SK-N-SH (cell line): Measurements from ENCODE around the gene SUPV3L1.

Source experiments
- EP300 ChIP-seq, 2 experiments: IDR thresholded peaks; 2 replicates each; pipeline versions ENCODE4 v1.4.0 to v1.6.1; 2012; ENCODE audit warnings: borderline replicate concordance in 1 of 2, low read depth in 1 of 2, low read length in 1 of 2
- EZH2phosphoT487 ChIP-seq: fragments of 200-600 bp; sonication (generic); IDR thresholded peaks from 2 replicates; pipeline ENCODE4 v1.6.1; 2017; ENCODE audit warnings: low read depth, mixed run types, mild to moderate bottlenecking, antibody characterized with exemption, moderate library complexity, borderline replicate concordance
- FOXJ3 ChIP-seq: sonication (generic); formaldehyde crosslinking; IDR thresholded peaks from 2 replicates; pipeline ENCODE4 v1.5.1; 2020; ENCODE audit warnings: mild to moderate bottlenecking, missing genetic modification reagents
- MXI1 ChIP-seq: IDR thresholded peaks from 2 replicates; pipeline ENCODE4 v1.6.1; 2012; ENCODE audit warnings: mild to moderate bottlenecking, low read depth, low read length, improper control_type of control experiment
- RAD21 ChIP-seq: IDR thresholded peaks from 2 replicates; pipeline ENCODE4 v1.6.1; 2012; ENCODE audit warnings: mild to moderate bottlenecking, low read length
- RFX5 ChIP-seq: IDR thresholded peaks from 2 replicates; pipeline ENCODE4 v1.6.1; 2012; ENCODE audit warnings: mild to moderate bottlenecking, improper control_type of control experiment, low read length
- TEAD4 ChIP-seq: IDR thresholded peaks from 2 replicates; pipeline ENCODE4 v1.4.0; 2012; ENCODE audit warnings: mild to moderate bottlenecking, borderline replicate concordance; ENCODE audit not compliant: insufficient read depth
- YY1 ChIP-seq: IDR thresholded peaks from 2 replicates; pipeline ENCODE4 v1.4.0; 2012; ENCODE audit warnings: low read depth, mild to moderate bottlenecking
- TF ChIP-seq, protein P1 (sequence below): fragments of 200-600 bp; sonication (generic); IDR thresholded peaks from 2 replicates; pipeline ENCODE4 v1.6.1; 2017; ENCODE audit warnings: antibody characterized with exemption, mild to moderate bottlenecking, moderate library complexity
- TF ChIP-seq, protein P2 (sequence below): IDR thresholded peaks from 2 replicates; pipeline ENCODE4 v1.4.0; 2012; ENCODE audit warnings: low read depth

DNA sequence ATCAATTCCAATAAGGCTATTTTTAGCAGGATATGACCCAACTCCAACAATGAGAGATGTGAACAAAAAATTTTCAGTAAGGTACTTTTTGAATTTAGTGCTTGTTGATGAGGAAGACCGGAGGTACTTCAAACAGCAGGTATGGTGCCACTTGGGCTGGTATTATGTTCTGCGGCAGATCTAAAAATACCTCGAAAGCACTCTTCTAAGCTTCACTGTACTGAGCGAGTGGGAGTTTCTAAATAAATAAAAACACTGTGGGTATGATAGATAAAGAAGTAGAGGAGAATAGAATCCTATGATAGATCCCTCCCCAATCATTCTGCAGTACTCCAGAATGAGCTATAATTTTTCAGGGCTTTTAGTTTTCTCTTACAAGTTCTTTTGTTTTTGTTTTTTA is 11.5 kb upstream of the SUPV3L1 start:
- TF ChIP-seq TEAD4 = no peak
- no peak for TF ChIP-seq FOXJ3 (CRISPR knock-in tag)
- TF ChIP-seq, protein P1, sequence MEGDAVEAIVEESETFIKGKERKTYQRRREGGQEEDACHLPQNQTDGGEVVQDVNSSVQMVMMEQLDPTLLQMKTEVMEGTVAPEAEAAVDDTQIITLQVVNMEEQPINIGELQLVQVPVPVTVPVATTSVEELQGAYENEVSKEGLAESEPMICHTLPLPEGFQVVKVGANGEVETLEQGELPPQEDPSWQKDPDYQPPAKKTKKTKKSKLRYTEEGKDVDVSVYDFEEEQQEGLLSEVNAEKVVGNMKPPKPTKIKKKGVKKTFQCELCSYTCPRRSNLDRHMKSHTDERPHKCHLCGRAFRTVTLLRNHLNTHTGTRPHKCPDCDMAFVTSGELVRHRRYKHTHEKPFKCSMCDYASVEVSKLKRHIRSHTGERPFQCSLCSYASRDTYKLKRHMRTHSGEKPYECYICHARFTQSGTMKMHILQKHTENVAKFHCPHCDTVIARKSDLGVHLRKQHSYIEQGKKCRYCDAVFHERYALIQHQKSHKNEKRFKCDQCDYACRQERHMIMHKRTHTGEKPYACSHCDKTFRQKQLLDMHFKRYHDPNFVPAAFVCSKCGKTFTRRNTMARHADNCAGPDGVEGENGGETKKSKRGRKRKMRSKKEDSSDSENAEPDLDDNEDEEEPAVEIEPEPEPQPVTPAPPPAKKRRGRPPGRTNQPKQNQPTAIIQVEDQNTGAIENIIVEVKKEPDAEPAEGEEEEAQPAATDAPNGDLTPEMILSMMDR = no peak
- no peak for TF ChIP-seq EZH2phosphoT487
- no peak for TF ChIP-seq EP300 (IDR thresholded peaks at IDR 0.05; ENCODE audit: borderline replicate concordance in 1 of 2, low read depth in 1 of 2, low read length in 1 of 2)
- TF ChIP-seq, protein P2, sequence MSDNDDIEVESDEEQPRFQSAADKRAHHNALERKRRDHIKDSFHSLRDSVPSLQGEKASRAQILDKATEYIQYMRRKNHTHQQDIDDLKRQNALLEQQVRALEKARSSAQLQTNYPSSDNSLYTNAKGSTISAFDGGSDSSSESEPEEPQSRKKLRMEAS = no peak
- no peak for TF ChIP-seq YY1
- TF ChIP-seq RFX5 = no peak
- TF ChIP-seq RAD21 = no peak
- no peak for TF ChIP-seq MXI1
